ENCODE data around the gene NCL.
"Not testable (repeated sequence)": the region's sequence is repeated elsewhere in the genome, so short reads cannot be mapped to it uniquely, and the experiment has no call there.

Gene NCL

DNA sequence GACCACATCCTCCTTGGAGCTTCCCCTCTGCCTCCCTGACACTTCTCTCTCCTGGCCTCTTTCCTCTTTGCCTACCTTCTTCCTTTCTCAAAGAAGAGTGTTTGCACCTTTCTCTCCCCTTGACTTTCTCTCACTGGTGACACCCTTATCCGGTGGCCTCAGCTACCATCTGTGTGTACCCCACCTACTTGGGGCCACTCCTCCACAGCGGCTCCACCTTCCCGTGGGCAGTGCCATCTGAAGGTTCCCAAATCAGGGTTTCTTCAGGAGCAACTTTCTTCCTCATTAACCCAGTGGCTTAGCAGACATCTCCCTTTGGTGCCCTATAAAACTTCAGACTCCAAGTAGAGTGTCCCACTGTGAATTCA lies 5.3 kb upstream of the NCL start:
- no peak for DNase-seq (ENCODE audit: low read depth in 3 of 3, low spot score in 1 of 3)

DNA sequence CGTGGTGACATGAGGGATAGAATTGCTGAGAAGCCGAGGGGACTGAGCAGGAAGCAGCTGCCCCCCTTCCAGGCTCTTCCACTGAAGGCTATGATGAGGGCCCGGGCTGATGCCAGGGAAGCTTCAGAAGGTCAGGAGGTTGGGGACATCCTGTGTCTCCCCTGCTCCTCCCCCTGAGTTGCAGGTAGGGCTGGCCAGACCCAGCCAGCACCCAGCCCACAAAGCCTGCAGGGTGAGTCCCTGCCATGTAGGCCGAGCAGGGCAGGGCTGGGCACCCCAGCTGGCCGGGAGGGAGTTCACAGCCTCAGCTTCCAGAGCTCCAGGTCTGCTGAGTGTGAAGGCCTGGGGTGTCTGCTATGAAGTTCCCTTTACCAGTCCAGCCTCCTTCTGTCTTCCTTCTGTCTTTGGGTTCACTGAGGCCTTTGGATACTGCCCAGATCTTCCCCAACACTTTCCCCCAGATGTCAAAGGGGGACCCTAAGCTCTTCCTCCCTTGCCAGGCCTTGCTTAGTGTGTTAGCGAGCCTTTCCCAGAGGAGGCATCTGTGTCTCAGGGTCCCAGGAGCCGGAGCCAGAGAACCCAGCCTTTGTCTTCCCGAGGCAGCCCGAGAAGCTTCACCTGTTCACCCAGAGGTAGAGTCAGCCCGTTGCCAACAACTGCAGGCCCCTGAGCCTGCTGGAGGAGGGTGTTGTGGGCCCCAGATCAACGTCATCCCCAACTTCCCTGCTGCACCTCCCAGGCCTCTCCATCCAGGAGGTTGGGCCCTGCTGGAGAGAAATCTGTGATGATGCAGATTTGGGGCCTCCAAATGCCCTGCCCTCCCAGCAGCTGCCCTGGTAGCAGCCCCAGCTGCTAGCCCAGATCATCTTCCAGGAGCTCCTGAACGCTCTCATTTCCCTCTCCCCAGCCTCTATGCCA lies 3.6 kb upstream of the NCL start:
- no peak for DNase-seq (ENCODE audit: low read depth in 3 of 3, low spot score in 1 of 3)

GRCh38 chr2:231467016-231467545 lies 2.8 kb upstream of the NCL start:
- no peak for DNase-seq (ENCODE audit: low read depth in 3 of 3, low spot score in 1 of 3)

GRCh38 chr2:231464576-231465540 lies 574 bp upstream of the NCL start:
- DNase-seq (ENCODE audit: low read depth in 3 of 3, low spot score in 1 of 3): peak; percentile 97 to 99 (median 97)

DNA sequence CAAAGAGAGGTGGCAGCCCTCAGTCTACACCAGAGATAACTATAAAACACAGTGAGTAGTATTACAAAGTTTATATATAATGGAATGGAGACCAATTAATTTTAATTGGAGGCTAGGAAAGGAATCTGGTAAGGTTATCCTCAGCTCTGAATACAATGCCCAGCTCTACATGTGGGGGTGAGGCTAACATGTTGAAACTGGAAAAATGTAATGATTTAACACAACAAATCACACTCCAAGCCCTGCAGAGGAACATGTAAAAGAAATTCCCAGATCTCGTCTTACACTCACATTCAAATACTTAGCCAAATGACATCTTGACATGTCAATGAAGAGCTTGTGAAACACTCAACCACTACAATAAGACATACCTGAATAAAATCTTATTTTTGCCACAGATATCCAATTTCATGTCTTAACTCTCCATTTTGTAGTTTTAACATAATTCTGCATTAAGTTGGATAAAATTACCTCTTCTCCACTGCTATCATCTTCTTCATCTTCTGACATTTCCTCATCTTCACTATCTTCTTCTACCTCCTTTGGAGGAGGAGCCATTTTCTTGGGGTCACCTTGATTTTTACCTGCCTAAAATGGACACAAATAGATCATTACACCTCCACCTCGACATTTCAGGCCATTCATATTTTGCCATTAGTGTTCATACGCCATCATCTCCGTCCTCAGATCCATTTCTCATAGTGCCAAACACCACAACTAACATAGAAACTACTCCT lies 1.4 kb downstream of the NCL start:
- DNase-seq (ENCODE audit: low read depth in 3 of 3, low spot score in 1 of 3): no peak

DNA sequence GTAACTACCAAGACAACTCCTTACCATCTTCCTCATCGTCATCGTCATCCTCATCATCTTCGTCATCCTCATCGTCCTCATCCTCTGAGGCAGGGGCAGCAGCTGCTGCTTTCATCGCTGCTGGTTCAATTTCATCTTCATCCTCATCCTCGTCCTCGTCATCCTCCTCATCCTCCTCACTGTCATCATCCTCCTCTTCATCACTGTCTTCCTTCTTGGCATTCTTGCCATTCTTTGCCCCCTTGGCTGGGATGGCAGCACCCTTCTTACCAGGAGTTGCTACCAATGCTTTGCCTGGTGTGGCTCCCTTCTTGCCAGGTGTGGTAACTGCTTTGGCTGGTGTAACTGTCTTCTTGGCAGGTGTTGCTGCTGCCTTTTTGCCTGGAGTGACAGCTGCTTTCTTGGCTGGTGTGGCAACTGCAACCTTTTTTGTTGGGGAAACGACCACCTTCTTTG lies 2.7 kb downstream of the NCL start:
- DNase-seq (ENCODE audit: low read depth in 3 of 3, low spot score in 1 of 3): no peak

DNA sequence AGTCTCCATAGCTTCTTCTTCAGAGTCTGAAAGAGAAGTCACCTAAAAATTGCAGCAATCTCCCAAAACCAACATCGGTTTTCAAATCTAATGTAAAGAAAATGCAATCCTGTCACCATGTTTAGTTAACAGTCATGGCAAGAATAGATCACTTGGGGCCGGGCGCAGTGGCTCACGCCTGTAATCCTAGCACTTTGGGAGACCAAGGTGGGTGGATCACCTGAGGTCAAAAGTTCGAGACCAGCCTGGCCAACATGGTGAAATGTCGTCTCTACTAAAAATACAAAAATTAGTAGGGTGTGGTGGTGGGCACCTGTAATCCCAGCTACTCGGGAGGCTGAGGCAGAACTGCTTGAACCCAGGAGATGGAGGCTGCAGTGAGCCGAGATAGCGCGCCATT lies 3.4 kb downstream of the NCL start:
- DNase-seq (ENCODE audit: low read depth in 3 of 3, low spot score in 1 of 3): not testable (repeated sequence)

GRCh38 chr2:231460073-231460835 lies 4.0 kb downstream of the NCL start:
- DNase-seq (ENCODE audit: low read depth in 3 of 3, low spot score in 1 of 3): no peak

DNA sequence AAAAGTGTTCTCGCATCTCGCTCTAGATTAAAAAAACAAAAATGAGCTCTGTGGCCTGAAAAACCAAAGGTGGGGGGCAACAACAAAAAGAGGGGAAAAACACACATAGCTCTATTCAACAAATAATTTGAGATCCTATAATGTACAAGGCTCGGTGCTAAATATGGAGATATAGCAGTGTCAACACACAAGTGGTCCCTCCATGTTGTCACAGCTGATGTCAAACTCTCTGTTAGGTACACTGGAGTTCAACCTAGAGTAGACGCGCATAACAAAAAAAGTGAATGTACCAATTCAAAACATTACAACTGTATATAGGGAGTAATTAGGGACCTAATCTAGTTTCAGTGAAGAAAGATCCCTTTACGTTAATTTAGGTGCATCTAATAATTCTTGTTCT lies 5.9 kb downstream of the NCL start:
- no peak for DNase-seq (ENCODE audit: low read depth in 3 of 3, low spot score in 1 of 3)

- no peak for DNase-seq (ENCODE audit: low read depth in 3 of 3, low spot score in 1 of 3)
Measured at GRCh38 chr2:231457101-231457500, 7.2 kb downstream of the NCL start.

- DNase-seq (ENCODE audit: low read depth in 3 of 3, low spot score in 1 of 3): no peak
Measured at GRCh38 chr2:231456295-231457004, 7.8 kb downstream of the NCL start.

GRCh38 chr2:231455890-231456289 lies 8.4 kb downstream of the NCL start:
- no peak for DNase-seq (ENCODE audit: low read depth in 3 of 3, low spot score in 1 of 3)

- no peak for DNase-seq (ENCODE audit: low read depth in 3 of 3, low spot score in 1 of 3)
Measured at GRCh38 chr2:231455222-231455621, 9.1 kb downstream of the NCL start.

- no peak for DNase-seq (ENCODE audit: low read depth in 3 of 3, low spot score in 1 of 3)
Measured at GRCh38 chr2:231454361-231454791, 9.9 kb downstream of the NCL start.

GRCh38 chr2:231452799-231453508 lies 11.3 kb downstream of the NCL start:
- DNase-seq (ENCODE audit: low read depth in 3 of 3, low spot score in 1 of 3): no peak

GRCh38 chr2:231450548-231450989 lies 13.7 kb downstream of the NCL start:
- DNase-seq (ENCODE audit: low read depth in 3 of 3, low spot score in 1 of 3): no peak

- no peak for DNase-seq (ENCODE audit: low read depth in 3 of 3, low spot score in 1 of 3)
Measured at GRCh38 chr2:231449503-231450054, 14.7 kb downstream of the NCL start.

- no peak for DNase-seq (ENCODE audit: low read depth in 3 of 3, low spot score in 1 of 3)
Measured at GRCh38 chr2:231436957-231437356, 27.3 kb downstream of the NCL start.
